Tongue (tissue), 2 donors: ENCODE data around the gene SYNE3. TPM values are rescaled to one million over a fixed set of nuclear protein-coding genes. Genes with fewer than 3 reads are reported as not detected.

Source experiments
- DNase-seq: peaks from one replicate; pipeline ENCODE4 v3.0.0-alpha.2; 2015
- total RNA-seq: library from RNA; depleted of rRNA; stranded (reverse); fragments of >200 nt; gene quantifications from one replicate; pipeline ENCODE4 v1.2.3, GENCODE V29; 2014

The SYNE3 gene, protein sequence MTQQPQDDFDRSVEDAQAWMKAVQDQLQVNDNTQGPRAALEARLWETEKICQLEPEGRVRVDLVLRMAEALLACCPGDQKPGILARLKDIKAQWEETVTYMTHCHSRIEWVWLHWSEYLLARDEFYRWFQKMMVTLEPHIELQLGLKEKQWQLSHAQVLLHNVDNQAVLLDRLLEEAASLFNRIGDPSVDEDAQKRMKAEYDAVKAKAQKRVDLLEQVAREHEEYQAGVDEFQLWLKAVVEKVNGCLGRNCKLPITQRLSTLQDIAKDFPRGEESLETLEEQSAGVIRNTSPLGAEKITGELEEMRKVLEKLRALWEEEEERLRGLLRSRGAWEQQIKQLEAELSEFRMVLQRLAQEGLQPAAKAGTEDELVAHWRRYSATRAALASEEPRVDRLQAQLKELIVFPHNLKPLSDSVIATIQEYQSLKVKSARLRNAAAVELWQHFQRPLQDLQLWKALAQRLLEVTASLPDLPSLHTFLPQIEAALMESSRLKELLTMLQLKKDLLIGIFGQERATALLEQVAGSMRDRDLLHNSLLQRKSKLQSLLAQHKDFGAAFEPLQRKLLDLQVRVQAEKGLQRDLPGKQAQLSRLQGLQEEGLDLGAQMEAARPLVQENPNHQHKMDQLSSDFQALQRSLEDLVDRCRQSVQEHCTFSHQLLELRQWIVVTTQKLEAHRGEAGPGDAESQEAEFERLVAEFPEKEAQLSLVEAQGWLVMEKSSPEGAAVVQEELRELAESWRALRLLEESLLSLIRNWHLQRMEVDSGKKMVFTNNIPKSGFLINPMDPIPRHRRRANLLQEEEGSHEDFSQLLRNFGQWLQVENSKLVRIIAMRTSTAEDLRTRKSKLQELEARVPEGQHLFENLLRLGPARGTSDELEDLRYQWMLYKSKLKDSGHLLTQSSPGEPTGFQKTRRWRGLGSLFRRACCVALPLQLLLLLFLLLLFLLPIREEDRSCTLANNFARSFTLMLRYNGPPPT
- 15.2 TPM for total RNA-seq

DNA sequence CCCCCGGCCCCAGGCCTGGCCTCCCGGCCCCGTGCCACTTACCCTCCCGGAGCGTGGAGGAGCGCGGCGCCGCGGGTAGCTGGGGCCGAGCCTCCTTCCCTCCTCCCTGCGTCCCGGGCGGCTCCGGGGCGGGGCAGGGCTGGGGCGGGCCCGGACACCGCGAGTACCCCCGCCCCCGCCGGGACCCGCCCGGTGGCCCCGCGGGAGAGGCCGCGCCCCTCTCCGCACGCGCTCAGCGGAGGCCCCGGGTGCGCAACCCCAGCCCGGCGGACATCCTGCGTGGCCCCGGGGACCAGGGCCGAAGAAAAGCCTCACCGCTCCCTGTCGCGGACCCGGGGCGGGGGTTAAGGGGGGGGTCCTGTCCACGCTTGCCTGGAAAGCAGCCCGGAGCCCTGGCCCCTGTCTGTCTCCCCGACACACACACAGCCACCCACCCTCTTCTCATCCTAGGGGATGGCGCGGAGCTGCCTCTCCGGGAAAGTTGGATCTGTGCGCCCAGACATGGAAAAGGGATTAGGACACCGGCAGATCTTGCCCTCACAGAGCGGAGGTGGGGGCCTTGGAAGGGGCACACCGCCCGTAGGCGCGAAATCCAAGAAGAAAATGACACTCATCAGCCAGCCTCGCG, at the start of gene SYNE3:
Gene SYNE3, minus strand, starts transcription at position 97 of the 628 bp plus-strand sequence. CDS start 40,829 bp downstream, outside the sequence.
- peak; percentile 77 for DNase-seq

DNA sequence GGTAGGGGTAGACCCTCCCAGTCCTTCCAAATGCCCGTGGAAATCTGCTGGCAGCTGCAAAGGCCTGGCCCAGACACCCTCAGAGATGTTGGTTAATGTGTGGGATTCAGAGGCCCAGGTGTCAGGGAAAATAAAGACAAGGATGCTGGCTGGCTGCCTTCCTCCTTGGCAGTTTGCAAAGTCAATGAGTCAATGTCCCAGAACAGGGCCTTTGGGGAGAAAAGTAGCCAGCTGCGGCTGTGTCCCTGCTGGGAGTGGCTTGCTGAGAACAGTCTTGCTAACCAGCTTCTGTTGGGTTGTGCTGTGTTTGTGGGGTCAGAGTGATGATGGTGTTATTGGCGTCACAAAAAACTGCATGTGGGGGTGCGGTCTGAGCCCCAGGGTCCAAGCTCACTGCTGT, 47.6 kb upstream of the SYNE3 start:
- DNase-seq: peak; percentile 86

DNA sequence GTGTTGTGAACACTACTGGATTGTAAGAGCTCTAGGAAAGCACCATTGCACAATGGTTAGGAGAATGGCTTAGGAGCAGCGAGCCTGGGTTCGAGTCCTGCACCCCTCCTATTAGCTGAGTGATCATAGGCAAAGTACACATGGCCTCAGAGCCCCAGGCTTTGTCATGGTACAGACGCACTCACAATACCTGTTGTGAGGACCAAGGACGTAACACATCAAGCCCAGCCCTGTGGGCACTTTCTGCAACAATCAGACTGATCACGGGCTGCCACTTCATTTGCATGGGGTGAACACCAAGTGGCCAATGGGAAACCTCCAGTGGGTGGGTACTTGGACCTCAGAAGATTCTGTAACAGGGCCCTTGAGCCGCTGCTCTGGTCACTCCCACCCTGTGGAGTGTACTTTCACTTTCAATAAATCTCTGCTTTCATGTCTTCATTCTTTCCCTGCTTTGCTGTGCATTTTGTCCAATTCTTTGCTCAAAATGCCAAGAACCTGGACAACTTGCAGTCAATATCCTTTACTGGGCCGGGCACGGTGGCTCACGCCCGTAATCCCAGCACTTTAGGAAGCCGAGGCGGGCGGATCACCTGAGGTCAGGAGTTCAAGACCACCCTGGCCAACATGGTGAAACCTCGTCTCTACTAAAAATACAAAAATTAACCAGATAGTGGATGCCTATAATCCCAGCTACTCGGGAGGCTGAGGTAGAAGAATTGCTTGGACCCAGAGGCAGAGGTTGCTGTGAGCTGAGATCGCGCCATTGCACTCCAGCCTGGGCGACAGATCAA, 46.6 kb upstream of the SYNE3 start:
- peak; percentile 27 for DNase-seq

DNA sequence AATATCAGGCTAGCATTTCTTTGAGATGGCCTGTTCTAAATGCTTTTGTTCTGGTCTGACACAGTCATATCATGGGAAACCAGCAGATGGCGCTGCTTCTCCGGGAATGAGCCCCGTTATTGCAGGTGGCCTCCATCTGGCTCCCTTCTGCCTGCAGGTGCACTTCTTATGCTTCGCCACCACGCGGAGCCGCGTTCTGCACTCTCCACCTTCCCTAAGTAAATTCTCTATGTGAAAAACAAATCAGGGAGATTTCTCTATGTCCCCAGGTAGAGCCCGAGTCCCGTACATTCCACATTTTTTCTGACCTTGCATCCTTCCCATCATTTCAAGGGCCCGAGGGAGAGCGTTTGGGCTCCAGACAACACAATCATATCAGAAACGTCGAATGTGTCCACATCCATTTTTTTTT, 44.6 kb upstream of the SYNE3 start:
- peak; percentile 94 for DNase-seq

DNA sequence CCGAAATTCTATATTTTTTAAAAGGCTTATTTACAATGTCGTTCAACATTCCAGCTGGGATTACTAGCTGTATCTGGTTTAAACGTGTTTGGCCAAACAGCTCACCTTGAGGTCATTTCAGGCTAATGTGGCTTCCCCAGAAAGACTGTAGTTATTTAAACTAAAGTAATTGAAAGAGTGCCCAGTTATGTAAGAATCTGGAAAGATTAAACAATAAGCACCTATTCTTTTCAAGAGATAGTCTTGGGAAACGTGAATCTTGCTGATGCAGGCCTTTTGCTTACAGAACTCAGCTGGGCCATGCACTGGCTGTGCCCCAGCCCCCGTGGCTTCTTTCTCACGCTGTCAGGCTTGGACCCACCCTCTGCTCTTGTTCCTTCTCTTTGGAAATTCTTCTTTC, 42.8 kb upstream of the SYNE3 start:
- DNase-seq: no peak

DNA sequence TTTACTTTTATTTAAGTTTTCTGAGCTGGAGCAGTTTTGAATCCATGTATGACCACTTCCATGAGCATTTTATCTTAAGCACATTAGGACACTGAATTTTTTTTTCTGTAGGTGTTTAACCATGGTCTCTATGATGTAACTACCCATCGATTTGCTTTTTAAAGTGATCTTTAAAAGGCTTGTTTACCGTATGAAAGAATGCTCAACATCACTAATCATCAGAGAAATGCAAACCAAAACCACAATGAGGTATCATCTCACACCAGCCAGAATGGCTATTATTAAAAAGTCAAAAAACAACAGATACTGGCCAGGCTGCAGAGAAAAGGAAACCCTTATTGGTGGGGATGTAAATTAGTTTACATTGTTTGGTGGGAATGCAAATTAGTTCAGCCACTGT, 41.4 kb upstream of the SYNE3 start:
- no peak for DNase-seq

DNA sequence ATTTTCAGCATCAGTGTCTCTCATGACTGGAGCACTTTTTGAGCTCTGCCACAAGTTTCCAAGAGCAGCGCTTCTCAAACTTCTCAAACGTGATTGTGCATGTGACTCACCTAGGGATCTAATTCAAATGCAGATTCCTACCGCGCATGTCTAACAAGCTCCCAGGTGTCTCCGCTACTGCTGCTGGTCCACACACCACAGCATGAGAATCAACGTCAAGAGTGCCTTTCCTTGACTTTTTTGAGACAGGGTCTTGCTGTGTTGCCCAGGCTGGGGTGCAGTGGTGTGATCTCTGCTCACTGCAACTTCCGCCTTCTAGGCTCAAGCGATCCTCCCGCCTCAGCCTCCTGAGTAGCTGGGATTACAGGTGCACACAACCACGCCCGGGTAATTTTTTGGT, 40.8 kb upstream of the SYNE3 start:
- DNase-seq: no peak

DNA sequence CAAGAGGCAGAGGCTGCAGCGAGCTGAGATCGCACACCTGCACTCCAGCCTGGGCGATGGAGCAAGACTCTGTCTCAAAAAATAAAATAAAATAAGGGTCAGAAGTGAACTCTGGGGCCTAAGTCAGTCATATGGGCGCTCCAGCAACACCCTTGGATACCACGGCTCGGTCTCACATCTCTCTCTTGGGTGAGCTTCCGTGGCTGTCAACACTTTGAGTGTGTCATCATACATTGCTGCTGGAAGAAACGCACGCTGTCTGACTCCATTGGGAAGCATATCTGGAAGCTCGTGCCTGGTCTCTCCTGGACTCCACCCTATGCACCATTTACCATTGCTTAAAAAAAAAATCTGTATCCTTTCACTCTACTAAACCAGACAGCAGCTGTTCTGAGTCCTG, 38.6 kb upstream of the SYNE3 start:
- DNase-seq: no peak

DNA sequence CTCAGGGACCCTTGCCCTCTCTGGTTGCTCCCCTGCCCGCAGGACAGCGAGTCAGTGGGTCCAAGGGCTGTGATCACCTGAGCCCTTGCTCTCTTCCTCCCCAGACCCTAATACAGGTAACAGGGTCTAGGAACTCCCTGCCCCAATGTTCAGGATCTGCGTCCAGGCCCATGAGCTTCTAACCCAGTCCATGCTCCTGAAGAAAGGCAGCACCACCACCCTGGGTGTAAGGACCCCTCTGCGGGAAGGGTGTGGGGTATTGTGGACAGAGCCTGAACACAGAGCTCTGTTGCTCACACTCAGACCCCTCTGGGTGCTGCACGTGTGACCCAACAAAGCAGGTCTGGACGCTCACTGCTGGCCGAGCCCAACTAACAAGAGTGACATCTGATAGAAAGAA, 36.7 kb upstream of the SYNE3 start:
- DNase-seq: no peak

DNA sequence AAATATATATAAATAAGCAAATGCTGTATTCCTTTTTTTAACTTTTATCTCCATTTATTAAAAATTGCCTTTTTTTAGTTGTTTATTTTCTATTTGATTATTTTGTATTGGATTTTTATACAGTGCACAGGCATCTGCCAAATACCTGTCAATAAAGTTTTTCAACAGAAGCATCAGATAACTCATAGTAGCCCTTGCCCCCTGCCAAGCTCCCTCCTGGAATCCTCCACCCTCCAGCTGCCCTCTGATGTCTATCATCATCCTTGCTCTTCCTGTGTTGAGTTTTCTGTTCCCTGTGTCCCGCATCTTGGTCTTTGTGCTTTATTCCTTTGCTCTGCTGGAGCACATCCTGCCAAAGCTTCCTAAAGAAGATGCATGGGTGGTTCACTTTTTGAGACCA, 35.0 kb upstream of the SYNE3 start:
- no peak for DNase-seq

DNA sequence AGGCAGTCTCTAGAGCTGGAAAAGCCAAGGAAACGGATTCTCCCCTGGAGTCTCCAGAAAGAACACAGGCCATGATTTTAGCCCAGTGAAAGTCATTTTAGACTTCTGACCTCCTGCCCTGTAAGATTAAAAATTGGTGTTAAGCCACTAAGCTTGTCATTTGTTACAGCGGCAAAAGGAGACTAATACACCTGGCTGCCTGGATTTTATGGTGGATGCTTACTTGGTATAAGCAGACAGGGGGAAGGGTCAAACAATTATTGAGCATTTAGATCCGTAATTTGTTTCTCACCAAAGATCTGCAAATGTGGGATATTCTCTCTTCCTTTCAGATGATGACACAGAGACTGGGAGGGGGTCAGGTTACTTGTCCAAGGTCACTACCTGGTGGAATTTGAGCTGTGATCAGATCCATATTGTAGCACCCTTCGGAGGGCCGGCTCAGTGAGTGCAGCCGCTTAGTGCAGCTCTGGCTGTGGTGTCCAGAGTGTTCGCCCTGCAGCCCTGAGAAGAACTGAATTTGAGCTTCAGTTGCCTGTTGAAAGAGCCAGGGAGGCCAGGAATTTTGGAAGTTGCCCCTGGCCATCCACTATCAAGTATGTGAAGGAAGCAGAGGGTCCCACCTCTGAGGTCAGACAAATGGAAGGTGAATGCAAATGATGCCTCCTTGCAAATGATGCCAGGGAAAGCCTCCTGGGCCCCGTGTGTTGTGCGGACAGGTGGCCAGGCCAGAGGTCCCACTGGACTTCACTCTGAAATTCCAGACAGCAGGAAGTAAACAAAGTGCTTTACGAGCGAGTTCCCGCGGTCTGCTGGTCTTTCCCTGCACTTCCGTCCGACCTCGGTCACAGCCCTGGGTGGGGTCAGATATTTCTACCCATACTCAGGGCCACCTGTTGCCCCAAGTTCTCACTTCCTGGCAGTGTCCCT, 33.5 kb upstream of the SYNE3 start:
- DNase-seq: no peak

DNA sequence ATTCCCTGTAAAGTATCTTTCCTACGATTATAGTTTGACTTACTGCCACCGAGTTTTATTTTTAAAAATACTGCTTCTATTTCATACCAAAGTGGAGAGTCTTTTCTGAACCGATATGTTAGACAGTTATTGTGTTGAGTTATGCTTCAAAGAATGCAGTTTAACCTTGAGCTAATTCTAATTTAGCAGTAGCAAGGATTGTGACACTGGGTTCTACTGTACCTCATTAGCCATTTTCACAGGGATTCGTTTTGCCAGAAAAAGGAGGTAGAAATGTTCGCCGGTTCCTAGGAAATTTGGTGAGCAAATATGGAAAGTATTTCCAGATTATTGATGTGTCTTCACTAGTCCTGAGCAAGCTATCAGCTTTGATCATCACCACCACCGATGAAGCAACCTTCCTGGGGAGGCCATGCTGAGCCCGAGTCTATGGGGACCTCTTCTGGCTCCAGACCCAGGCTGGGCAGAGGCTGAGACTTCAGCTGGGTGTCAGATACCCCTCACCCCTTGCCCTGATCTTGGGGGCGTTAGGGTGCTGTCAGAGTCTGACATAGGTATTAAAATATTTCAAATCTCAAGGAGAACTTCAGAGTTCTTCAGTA, 32.0 kb upstream of the SYNE3 start:
- DNase-seq: no peak

DNA sequence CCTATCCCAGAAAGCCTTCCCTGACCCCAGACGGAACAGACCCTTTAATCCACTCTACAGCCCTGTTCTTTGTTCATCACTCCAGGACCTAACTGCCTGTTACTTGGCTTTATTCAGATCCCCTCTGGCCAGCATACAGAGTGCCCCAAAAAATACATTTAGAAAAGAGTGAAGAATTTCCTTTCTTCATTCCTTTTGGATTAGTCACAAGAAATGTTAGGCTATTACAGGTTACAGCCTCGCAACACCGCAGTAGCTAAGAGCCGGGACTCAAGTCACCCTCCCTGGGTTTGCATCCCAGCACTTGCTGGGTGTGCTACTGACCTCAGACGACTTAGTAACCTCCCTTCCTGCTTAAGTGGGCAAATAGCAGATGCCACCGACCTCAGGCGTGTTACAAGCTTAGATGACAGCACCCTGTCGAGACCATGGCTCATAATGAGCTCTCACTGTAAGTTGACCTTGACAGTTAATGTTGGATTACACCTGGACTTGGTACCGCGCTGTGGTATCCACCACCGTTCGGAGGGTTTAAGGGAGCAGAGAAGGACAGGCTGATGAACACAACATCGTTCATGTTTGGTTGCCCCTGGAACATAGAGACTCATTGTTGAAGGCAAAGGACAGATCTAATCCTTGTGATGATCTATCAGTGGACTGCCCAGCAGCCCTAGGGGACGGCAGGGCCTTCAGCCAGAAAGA, 31.3 kb upstream of the SYNE3 start:
- DNase-seq: no peak

DNA sequence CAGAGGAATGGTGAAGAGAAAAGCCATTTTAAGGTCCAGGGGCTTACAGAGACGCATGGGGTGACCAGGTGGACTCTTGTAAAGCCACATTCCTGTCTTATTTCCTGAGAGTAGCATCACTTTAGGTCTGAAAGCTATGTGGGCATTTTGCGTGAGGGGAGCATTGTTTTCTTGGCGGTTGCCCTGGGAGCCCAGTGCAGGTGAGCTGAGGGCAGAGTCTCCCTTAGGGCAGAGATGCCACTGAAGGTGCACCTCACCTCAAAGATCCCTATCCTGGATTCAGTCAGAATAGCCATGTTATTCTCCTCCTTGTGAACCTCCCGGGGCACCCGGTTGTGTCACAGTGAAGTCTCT, 30.8 kb upstream of the SYNE3 start:
- DNase-seq: no peak

DNA sequence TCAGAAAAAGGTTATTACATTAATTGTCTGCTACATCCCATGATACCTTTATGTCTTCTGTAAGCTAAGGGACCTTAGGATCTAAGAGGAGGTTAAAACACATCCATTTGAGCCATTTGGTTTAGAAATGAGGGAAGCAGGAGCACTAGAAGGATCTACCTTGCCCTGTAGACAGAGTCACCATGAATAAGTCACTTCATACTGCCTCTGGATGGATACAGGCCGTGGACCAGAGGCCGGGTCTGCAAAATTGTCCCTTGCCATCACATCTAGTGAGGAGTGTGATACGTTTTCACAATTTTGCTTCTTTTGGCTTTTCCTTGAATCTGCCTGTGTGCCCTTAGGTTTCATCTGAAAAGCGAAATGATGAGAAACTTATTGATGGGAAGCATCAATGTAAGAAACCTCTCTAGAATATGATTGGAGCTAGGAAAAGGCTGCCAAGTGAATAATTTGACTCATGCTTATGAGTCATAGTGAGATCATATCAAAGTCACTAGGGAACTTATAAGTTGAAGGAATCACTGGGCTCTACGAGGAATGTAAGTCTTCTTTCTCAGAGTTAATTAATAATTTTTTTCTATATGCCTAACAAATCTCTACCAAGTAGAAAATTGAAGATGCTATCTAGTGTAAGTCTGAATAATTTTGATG, 29.2 kb upstream of the SYNE3 start:
- DNase-seq: no peak

DNA sequence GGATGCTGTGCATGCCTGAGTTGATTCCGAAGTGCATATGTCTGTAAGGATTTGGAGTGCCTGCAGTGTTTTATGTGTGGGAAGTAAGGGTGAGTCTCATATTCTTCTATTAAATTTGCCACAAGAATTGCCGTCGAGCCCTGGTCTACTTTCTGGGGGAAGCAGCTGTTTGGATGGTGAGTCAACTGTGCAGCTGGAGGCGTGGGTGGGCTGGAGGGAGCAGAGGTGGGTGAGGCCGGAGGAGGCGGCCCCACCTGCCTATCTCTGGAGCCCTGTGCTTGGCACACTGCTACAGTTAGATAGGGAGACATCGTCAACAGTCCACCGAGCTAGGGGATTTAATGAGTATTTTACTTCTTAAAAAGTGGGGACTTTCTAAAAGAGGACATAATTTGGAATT, 28.1 kb upstream of the SYNE3 start:
- no peak for DNase-seq

DNA sequence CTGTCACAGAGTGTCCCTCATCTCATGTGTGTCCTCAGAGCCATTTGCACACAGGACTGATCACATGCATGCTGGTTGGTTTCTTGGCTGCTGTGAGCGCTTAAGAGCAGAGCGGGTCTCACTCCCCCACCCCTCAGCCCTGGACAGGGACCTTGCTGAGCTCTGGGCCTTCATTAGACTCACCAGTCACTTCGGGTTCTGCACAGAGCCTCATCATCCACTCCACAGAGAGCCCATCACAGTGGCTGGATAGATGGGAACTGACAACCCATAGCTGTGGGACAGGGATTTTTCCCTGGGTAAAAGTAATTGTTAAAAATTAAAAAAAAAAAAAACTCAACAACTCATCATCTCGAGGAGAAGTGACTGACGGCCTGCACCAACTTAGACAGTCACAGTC, 26.6 kb upstream of the SYNE3 start:
- DNase-seq: no peak

DNA sequence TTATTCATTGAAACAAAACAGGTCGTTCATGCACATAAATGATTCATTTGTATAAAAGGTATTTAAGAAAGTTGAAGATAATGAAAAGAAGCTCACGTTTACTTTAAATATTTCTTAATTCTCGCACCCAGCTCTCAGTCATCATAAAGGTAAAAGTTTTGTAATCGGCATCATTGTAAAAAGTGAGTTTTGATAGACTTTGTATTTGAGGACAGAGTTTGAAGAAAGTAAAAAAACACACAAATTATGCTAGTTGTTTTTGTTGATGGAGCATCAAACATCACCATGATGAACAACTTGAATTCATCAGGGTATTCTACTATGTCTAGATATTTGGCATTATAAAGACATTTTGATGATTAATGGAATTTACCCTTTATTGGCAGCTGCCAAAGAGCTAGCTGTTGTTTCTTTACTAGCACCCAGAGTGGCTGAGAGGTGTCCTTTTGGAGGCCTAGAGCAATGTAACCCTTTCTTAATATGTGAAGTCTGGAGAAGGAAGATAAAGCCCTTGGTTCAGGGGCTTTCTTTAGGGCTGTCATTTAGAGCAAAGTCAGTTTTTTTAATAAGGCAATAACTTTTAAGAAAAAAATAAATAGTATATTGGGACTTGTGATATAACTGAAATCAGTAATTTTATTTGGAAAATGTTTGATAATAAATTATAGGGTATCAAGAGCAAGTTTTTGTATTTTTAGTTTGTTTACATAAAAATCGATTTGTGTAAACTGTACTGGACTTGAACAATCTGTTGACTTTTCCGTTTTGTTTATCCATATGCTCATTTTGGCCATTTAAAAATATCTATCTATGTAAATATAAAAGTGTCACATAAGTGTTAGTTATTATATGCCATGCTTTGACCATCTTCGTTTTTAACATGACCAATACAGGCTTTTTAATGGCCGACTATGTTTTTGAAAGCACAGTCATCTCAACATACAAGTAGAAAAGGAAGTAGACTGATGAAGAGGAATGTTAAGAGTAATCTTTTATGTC, 25.8 kb upstream of the SYNE3 start:
- DNase-seq: no peak
